ENCODE data around the gene ATP4A. TPM values are rescaled to one million over a fixed set of nuclear protein-coding genes. Genes with fewer than 3 reads are reported as not detected.

The ATP4A gene
- total RNA-seq, 2 donors from 2014 or later: 0.18 TPM; not detected in 1

GRCh38 chr19:35519291-35519690 is 44.2 kb downstream of the ATP4A start:
- Mint-ChIP-seq H3K27ac (no peak overlapping the region), H3K4me1 (peaks cover 4% of the 10 kb centered on the region), H3K36me3 (ENCODE audit: low read depth) (no peaks in the 10 kb centered on the region), H3K27me3 (ENCODE audit: insufficient read depth) (peaks cover under 1% of the 10 kb centered on the region), H3K4me3 (no peak overlapping the region), H3K9me3 (no peaks in the 10 kb centered on the region)
- no peak for TF ChIP-seq CTCF (conservative IDR thresholded peaks at IDR 0.05)
- Histone ChIP-seq H3K4me1 (ENCODE audit: control insufficient read depth, insufficient read depth, low read length) (peaks cover under 1% of the 10 kb centered on the region), H3K27me3 (ENCODE audit: control insufficient read depth, insufficient read depth, low read length, poor library complexity, severe bottlenecking) (no peaks in the 10 kb centered on the region), H3K27ac (ENCODE audit: low read depth, low read length) (no peak overlapping the region), H3K36me3 (ENCODE audit: control insufficient read depth, insufficient read depth, low read length) (no peaks in the 10 kb centered on the region), H3K9ac (ENCODE audit: extremely low read depth, low read length, poor library complexity, severe bottlenecking) (no peak overlapping the region), H3K9me3 (ENCODE audit: control insufficient read depth, low read length) (no peaks in the 10 kb centered on the region), H3K4me3 (ENCODE audit: low read length) (no peak overlapping the region)
- DNase-seq: no peak
- 85 to 92% methylated on average over 4 to 7 of the region's 7 CpGs for WGBS, 2 experiments (ENCODE audit: insufficient coverage in 1 of 2, insufficient read length in 1 of 2)

GRCh38 chr19:35518313-35518712 is 45.1 kb downstream of the ATP4A start:
- Histone ChIP-seq H3K9ac (ENCODE audit: extremely low read depth, low read length, poor library complexity, severe bottlenecking) (no peak overlapping the region), H3K9me3 (ENCODE audit: control insufficient read depth, low read length) (no peaks in the 10 kb centered on the region), H3K27me3 (ENCODE audit: control insufficient read depth, insufficient read depth, low read length, poor library complexity, severe bottlenecking) (no peaks in the 10 kb centered on the region), H3K36me3 (ENCODE audit: control insufficient read depth, insufficient read depth, low read length) (no peaks in the 10 kb centered on the region), H3K4me3 (ENCODE audit: low read length) (no peak overlapping the region), H3K27ac (ENCODE audit: low read depth, low read length) (no peak overlapping the region), H3K4me1 (ENCODE audit: control insufficient read depth, insufficient read depth, low read length) (peaks cover 4% of the 10 kb centered on the region)
- no peak overlapping the region for H3K4me3 Mint-ChIP-seq
- no peak for DNase-seq
- peaks cover 10% of the 10 kb centered on the region for H3K4me1 Mint-ChIP-seq
- no peak for TF ChIP-seq CTCF (conservative IDR thresholded peaks at IDR 0.05)
- H3K27me3 Mint-ChIP-seq (ENCODE audit: insufficient read depth): no peaks in the 10 kb centered on the region
- H3K27ac Mint-ChIP-seq: no peak overlapping the region
- 93 to 94% methylated on average over 5 to 6 of the region's 6 CpGs for WGBS, 2 experiments (ENCODE audit: insufficient coverage in 1 of 2, insufficient read length in 1 of 2)
- H3K36me3 Mint-ChIP-seq (ENCODE audit: low read depth): no peaks in the 10 kb centered on the region
- no peaks in the 10 kb centered on the region for H3K9me3 Mint-ChIP-seq

GRCh38 chr19:35517342-35517741 is 46.1 kb downstream of the ATP4A start:
- 67 to 89% methylated on average over 1 to 2 of the region's 2 CpGs for WGBS, 2 experiments (ENCODE audit: insufficient coverage in 1 of 2, insufficient read length in 1 of 2)
- H3K36me3 Mint-ChIP-seq (ENCODE audit: low read depth): no peaks in the 10 kb centered on the region
- Histone ChIP-seq H3K4me1 (ENCODE audit: control insufficient read depth, insufficient read depth, low read length) (peaks cover 4% of the 10 kb centered on the region), H3K9ac (ENCODE audit: extremely low read depth, low read length, poor library complexity, severe bottlenecking) (no peak overlapping the region), H3K27ac (ENCODE audit: low read depth, low read length) (no peak overlapping the region), H3K36me3 (ENCODE audit: control insufficient read depth, insufficient read depth, low read length) (no peaks in the 10 kb centered on the region), H3K9me3 (ENCODE audit: control insufficient read depth, low read length) (no peaks in the 10 kb centered on the region), H3K4me3 (ENCODE audit: low read length) (no peak overlapping the region), H3K27me3 (ENCODE audit: control insufficient read depth, insufficient read depth, low read length, poor library complexity, severe bottlenecking) (no peaks in the 10 kb centered on the region)
- no peaks in the 10 kb centered on the region for H3K27me3 Mint-ChIP-seq (ENCODE audit: insufficient read depth)
- DNase-seq: peak; percentile 62
- H3K4me1 Mint-ChIP-seq: peaks cover 10% of the 10 kb centered on the region
- no peaks in the 10 kb centered on the region for H3K9me3 Mint-ChIP-seq
- H3K27ac Mint-ChIP-seq: peak overlapping the region; percentile 56
- no peak overlapping the region for H3K4me3 Mint-ChIP-seq
- no peak for TF ChIP-seq CTCF (conservative IDR thresholded peaks at IDR 0.05)
